H9 (cell line): Measurements from ENCODE around the gene DQX1. TPM values are rescaled to one million over a fixed set of nuclear protein-coding genes. Genes with fewer than 3 reads are reported as not detected.

ENCODE experiments used
- DNase-seq: peaks from one replicate; pipeline ENCODE4 v3.0.0-alpha.2; 2017
- H2AFZ ChIP-seq: one replicate; pipeline ENCODE4 v1.6.1; 2013; ENCODE audit warnings: mild to moderate bottlenecking, low read length, control low read depth, moderate library complexity
- H2AK5ac ChIP-seq: 2 replicates; pipeline ENCODE4 v1.6.1; 2013; ENCODE audit warnings: low read length, control low read depth, mixed read lengths; ENCODE audit not compliant: insufficient read length
- H2BK120ac ChIP-seq: one replicate; pipeline ENCODE4 v1.6.1; 2013; ENCODE audit warnings: low read depth, mild to moderate bottlenecking, low read length, control low read depth, inconsistent platforms; ENCODE audit not compliant: poor library complexity, severe bottlenecking
- H2BK12ac ChIP-seq: 2 replicates; pipeline ENCODE4 v1.6.1; 2013; ENCODE audit warnings: low read length, control low read depth, mixed read lengths, low read depth; ENCODE audit not compliant: insufficient read length
- H2BK15ac ChIP-seq: 2 replicates; pipeline ENCODE4 v1.6.1; 2013; ENCODE audit warnings: low read depth, low read length, control low read depth
- H2BK20ac ChIP-seq: one replicate; pipeline ENCODE4 v1.6.1; 2013; ENCODE audit warnings: low read depth, mild to moderate bottlenecking, low read length, control low read depth, inconsistent platforms; ENCODE audit not compliant: poor library complexity, severe bottlenecking
- H2BK5ac ChIP-seq: 2 replicates; pipeline ENCODE4 v1.6.1; 2013; ENCODE audit warnings: low read length, control low read depth, mixed read lengths; ENCODE audit not compliant: insufficient read length
- H3K14ac ChIP-seq: 2 replicates; pipeline ENCODE4 v1.6.1; 2013; ENCODE audit warnings: low read length, control low read depth; ENCODE audit not compliant: insufficient read depth
- H3K18ac ChIP-seq: 2 replicates; pipeline ENCODE4 v1.6.1; 2013; ENCODE audit warnings: low read depth, mild to moderate bottlenecking, mixed read lengths, low read length, control low read depth; ENCODE audit not compliant: insufficient read length
- H3K23ac ChIP-seq: 2 replicates; pipeline ENCODE4 v1.6.1; 2013; ENCODE audit warnings: low read length, control low read depth, mixed read lengths, low read depth; ENCODE audit not compliant: insufficient read length
- H3K23me2 ChIP-seq: 2 replicates; pipeline ENCODE4 v1.6.1; 2013; ENCODE audit warnings: low read depth, mild to moderate bottlenecking, mixed read lengths, low read length, control low read depth; ENCODE audit not compliant: insufficient read length, poor library complexity, severe bottlenecking
- H3K27ac ChIP-seq: 2 replicates; pipeline ENCODE4 v1.5.1; 2013; ENCODE audit warnings: low read length, control low read depth, mixed read lengths, low read depth; ENCODE audit not compliant: insufficient read length
- H3K27me3 ChIP-seq: 2 replicates; pipeline ENCODE4 v1.6.1; 2013; ENCODE audit warnings: low read length, control low read depth, inconsistent platforms; ENCODE audit not compliant: insufficient read depth
- H3K4ac ChIP-seq: 2 replicates; pipeline ENCODE4 v1.6.1; 2013; ENCODE audit warnings: low read depth, mild to moderate bottlenecking, control low read depth, inconsistent platforms, low read length, moderate library complexity
- H3K4me1 ChIP-seq: 2 replicates; pipeline ENCODE4 v1.6.1; 2013; ENCODE audit warnings: low read length, control low read depth, inconsistent platforms; ENCODE audit not compliant: insufficient read depth
- H3K4me2 ChIP-seq: 2 replicates; pipeline ENCODE4 v1.6.1; 2013; ENCODE audit warnings: low read length, control low read depth, mixed read lengths; ENCODE audit not compliant: insufficient read length, insufficient read depth
- H3K56ac ChIP-seq: 2 replicates; pipeline ENCODE4 v1.6.1; 2013; ENCODE audit warnings: low read depth, mild to moderate bottlenecking, mixed read lengths, low read length, control low read depth; ENCODE audit not compliant: insufficient read length
- H3K79me1 ChIP-seq: 2 replicates; pipeline ENCODE4 v1.6.1; 2013; ENCODE audit warnings: low read depth, mild to moderate bottlenecking, moderate library complexity, low read length, control low read depth, inconsistent platforms; ENCODE audit not compliant: insufficient read depth, poor library complexity, severe bottlenecking
- H3K79me2 ChIP-seq: 2 replicates; pipeline ENCODE4 v1.6.1; 2013; ENCODE audit warnings: low read length, control low read depth, inconsistent platforms; ENCODE audit not compliant: insufficient read depth
- H3K9ac ChIP-seq: 2 replicates; pipeline ENCODE4 v1.6.1; 2013; ENCODE audit warnings: low read length, control low read depth, mixed read lengths; ENCODE audit not compliant: insufficient read length; ENCODE audit errors: extremely low read depth
- H3K9me3 ChIP-seq: one replicate; pipeline ENCODE4 v1.6.1; 2013; ENCODE audit warnings: low read depth, low read length, inconsistent platforms; ENCODE audit not compliant: control insufficient read depth
- H3T11ph ChIP-seq: one replicate; pipeline ENCODE4 v1.6.1; 2013; ENCODE audit warnings: mild to moderate bottlenecking, low read length, control low read depth, inconsistent platforms
- H4K20me1 ChIP-seq: one replicate; pipeline ENCODE4 v1.6.1; 2013; ENCODE audit not compliant: control insufficient read depth, insufficient read length, insufficient read depth
- H4K5ac ChIP-seq: 2 replicates; pipeline ENCODE4 v1.6.1; 2013; ENCODE audit warnings: low read depth, mild to moderate bottlenecking, mixed read lengths, low read length, control low read depth; ENCODE audit not compliant: insufficient read length
- H4K8ac ChIP-seq: replicated peaks from 2 replicates; pipeline ENCODE4 v1.6.1; 2013; ENCODE audit warnings: low read length, control low read depth, mixed read lengths, low read depth; ENCODE audit not compliant: insufficient read length
- H4K91ac ChIP-seq: 2 replicates; pipeline ENCODE4 v1.6.1; 2013; ENCODE audit warnings: low read depth, mild to moderate bottlenecking, moderate library complexity, mixed read lengths, low read length, control low read depth; ENCODE audit not compliant: insufficient read length
- H3K27ac Mint-ChIP-seq, 3 experiments: 2 replicates in 2 of 3; 3 replicates in 1 of 3; pipeline ENCODE4 v1.8.0; 2020 to 2021; ENCODE audit warnings: mixed read lengths in 3 of 3, mild to moderate bottlenecking in 1 of 3, moderate library complexity in 1 of 3
- H3K27me3 Mint-ChIP-seq: 2 replicates; pipeline ENCODE4 v1.8.0; 2021; ENCODE audit warnings: low read depth, mild to moderate bottlenecking, moderate library complexity, mixed read lengths
- H3K36me3 Mint-ChIP-seq, 3 experiments: 2 replicates in 2 of 3; 3 replicates in 1 of 3; pipeline ENCODE4 v1.8.0; 2020 to 2021; ENCODE audit warnings: low read depth in 3 of 3, mixed read lengths in 3 of 3; ENCODE audit not compliant: insufficient read depth in 1 of 3
- H3K4me1 Mint-ChIP-seq, 2 experiments: 2 replicates each; pipeline ENCODE4 v1.8.0; 2020; ENCODE audit warnings: mixed read lengths in 2 of 2
- H3K4me3 Mint-ChIP-seq, 2 experiments: 2 replicates in 1 of 2; 3 replicates in 1 of 2; pipeline ENCODE4 v1.8.0; 2020 to 2021; ENCODE audit warnings: mild to moderate bottlenecking in 2 of 2, mixed read lengths in 2 of 2, moderate library complexity in 1 of 2
- H3K9me3 Mint-ChIP-seq, 2 experiments: 2 replicates in 1 of 2; 3 replicates in 1 of 2; pipeline ENCODE4 v1.8.0; 2020; ENCODE audit warnings: mild to moderate bottlenecking in 2 of 2, mixed read lengths in 2 of 2, moderate library complexity in 1 of 2
- WGBS: extraction: QIAGEN DNeasy Blood & Tissue Kit; methylation state at CpG from one replicate; pipeline ENCODE4 v1.1.7; 2013; ENCODE audit warnings: missing lambda C conversion rate, low lambda C conversion rate, mixed read lengths; ENCODE audit not compliant: insufficient read length; ENCODE audit errors: extremely low coverage; 5-methylcytosine and 5-hydroxymethylcytosine counted together
- total RNA-seq: library from RNA; stranded (reverse); gene quantifications from 2 replicates; pipeline ENCODE4 v1.2.1, GENCODE V29; 2021
- TF ChIP-seq, protein P1 (sequence below): fragments of 200-600 bp; sonication (generic); conservative IDR thresholded peaks from 3 replicates; pipeline ENCODE4 v1.8.0; 2021; ENCODE audit warnings: antibody characterized with exemption, mild to moderate bottlenecking

The DQX1 gene
- total RNA-seq, 1 experiment from 2014 or later = 0.98 TPM

DNA sequence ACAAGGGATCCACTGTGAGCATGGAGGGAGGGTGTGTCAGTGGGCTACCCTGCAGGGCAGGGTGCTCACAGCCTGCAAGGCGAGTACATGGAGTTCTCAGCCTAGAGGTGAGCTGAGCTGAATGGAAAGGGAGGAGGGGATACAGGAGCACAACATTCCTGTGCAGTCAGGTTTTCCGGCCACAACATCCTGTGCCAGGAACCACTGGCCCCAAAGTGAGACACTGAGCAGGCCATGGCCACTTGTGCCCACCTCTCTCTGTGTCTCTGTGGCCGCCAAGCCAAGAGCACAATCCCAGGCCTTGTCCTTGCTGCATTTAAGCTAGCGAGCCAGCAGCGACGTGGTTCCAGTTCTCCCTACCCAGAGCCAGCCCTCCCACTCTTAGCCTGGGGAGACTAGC, 34.6 kb upstream of the DQX1 start:
- Histone ChIP-seq H3K4ac (no peak overlapping the region), H3T11ph (no peak overlapping the region), H3K27me3 (no peaks in the 10 kb centered on the region; the same call in 1 of the 2 replicates), H2BK20ac (no peak overlapping the region), H4K20me1 (no peaks in the 10 kb centered on the region), H3K27ac (no peak overlapping the region), H3K23ac (no peak overlapping the region), H3K9ac (no peak overlapping the region), H3K14ac (no peak overlapping the region), H3K9me3 (no peaks in the 10 kb centered on the region), H4K91ac (no peak overlapping the region), H2BK120ac (no peak overlapping the region), H2BK5ac (no peak overlapping the region), H2BK15ac (no peak overlapping the region), H2BK12ac (no peak overlapping the region), H3K18ac (no peak overlapping the region), H3K79me2 (no peaks in the 10 kb centered on the region), H4K8ac (no peak overlapping the region), H2AK5ac (no peak overlapping the region), H3K4me2 (peak overlapping the region; percentile 11), H2AFZ (no peak overlapping the region), H3K56ac (no peak overlapping the region), H3K4me1 (0 out of 2 replicates have a peak, but pooled peaks cover 3% of the 10 kb centered on the region), H3K79me1 (no peaks in the 10 kb centered on the region), H4K5ac (no peak overlapping the region), H3K23me2 (peaks cover 2% of the 10 kb centered on the region)
- Mint-ChIP-seq H3K27ac (peak overlapping the region in 1 of 3 experiments; percentile 35; a peak in 1 of 7 replicates), H3K9me3 (no peaks in the 10 kb centered on the region), H3K27me3 (peaks cover 29% of the 10 kb centered on the region), H3K36me3 (peaks cover 0 to 16% (median 12%) of the 10 kb centered on the region in 3 experiments; a peak in 4 of 7 replicates), H3K4me1 (peaks cover 10 to 14% of the 10 kb centered on the region in 2 experiments), H3K4me3 (peak overlapping the region in 1 of 2 experiments; percentile 23; a peak in 1 of 5 replicates)
- no peak for DNase-seq
- WGBS = no CpG with 5 or more reads among the region's 6 CpGs
- TF ChIP-seq, protein P1, sequence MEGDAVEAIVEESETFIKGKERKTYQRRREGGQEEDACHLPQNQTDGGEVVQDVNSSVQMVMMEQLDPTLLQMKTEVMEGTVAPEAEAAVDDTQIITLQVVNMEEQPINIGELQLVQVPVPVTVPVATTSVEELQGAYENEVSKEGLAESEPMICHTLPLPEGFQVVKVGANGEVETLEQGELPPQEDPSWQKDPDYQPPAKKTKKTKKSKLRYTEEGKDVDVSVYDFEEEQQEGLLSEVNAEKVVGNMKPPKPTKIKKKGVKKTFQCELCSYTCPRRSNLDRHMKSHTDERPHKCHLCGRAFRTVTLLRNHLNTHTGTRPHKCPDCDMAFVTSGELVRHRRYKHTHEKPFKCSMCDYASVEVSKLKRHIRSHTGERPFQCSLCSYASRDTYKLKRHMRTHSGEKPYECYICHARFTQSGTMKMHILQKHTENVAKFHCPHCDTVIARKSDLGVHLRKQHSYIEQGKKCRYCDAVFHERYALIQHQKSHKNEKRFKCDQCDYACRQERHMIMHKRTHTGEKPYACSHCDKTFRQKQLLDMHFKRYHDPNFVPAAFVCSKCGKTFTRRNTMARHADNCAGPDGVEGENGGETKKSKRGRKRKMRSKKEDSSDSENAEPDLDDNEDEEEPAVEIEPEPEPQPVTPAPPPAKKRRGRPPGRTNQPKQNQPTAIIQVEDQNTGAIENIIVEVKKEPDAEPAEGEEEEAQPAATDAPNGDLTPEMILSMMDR = no peak
